Fibroblast of skin of right quadriceps (primary cell): ENCODE data around the gene EBF3.

Experiments used
- DNase-seq: peaks from one replicate; pipeline ENCODE4 v3.0.0-alpha.2; 2013

EBF3 gene

DNA sequence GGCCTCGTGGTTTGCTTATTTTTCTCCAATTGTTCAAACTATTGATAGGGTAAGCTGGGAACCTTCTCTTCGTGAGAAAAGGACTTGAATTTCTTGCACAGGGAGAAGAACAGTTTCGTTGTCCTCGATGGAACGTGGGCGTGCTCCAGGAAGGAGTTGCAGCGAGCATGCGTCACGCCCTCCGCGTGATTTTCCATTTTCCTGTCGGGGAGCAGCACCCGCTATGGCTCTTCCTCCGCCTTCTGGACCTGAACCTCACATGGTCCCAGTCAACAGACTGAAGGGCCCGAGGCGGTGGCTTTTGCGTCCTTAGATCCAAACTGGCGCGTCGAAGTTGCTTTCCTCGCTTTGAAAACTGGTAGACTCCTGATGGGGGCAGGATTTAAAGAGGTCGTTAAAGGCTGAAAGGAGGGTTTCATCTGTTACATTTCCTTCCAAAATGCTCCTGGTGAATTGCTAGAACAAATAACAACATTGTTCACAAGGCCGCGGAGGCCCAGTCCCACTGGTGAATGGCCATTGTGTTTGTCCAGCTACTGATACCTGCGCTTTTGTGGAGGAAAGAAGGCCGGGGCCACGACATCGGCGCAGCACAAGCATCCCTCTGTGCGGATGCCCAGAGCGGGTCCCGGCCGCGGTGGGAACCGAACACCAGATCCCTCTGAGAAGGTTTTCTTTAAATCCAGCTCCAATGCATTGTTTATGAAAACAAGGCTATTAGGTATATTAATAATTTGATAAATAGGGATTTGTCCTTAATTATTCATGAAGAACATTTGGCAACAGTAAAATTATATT, 75.9 kb downstream of the EBF3 start:
- no peak for DNase-seq

DNA sequence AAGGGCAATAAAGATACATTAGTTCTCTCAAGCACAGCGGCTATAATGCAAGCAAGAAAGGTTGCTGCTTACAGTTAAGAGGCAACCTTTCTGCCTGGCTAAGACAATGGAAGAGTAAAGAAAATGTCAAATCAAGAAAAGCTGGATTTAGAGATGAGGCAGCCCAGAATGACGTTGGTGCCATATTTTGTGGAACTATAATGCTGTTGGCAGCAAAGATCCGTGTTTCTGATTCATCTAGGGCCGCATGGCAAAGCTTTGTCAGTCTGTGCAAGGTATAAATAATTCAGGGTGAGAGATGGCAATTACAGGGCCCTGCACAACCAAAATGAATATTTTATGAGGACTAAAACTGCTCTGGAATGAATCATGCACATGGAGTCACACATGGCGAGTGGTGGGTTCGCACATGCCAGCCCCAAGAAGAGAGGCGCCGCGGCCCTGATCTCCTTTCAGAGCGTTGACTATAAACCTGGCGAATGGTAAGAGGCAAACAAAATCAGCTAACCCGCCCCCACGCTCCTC, 76.6 kb downstream of the EBF3 start:
- no peak for DNase-seq

DNA sequence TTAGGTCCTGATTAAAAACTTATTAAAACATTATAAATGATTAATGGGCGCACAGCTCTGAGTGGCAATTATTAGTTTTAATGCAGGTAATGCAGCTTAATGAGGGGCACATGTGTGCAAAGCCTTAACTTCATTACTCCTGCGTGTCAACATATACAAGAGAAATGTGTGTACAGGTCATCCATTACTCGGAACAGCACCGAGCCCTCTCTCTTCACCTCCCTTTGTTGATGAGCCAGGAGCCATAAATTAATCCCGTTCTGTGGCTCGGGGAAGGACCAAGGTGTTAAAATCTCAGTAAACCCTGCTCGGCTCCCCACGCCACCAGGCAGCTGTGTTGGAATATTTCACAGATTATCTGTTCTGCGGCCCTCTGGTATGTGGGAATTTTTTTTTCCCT, 77.8 kb downstream of the EBF3 start:
- DNase-seq: no peak

DNA sequence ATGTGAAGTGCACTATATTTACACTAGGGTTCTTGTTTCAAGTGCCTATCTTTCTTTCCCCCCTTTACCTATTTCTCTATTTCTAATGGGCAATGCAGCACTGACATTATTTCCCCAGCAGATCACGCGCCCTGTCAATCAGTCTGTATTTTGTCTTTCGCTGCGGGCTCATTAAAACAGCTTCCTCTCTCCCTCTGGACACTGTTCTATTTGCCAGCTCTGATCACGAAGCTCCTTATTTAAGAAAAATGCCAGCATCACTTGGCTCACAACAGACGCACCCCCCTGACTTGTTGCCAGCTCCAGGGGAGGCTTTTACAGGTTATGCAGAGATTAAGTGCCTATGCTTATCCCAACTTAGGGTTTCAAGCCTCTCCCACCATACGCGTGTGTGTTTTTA, 78.5 kb downstream of the EBF3 start:
- no peak for DNase-seq

DNA sequence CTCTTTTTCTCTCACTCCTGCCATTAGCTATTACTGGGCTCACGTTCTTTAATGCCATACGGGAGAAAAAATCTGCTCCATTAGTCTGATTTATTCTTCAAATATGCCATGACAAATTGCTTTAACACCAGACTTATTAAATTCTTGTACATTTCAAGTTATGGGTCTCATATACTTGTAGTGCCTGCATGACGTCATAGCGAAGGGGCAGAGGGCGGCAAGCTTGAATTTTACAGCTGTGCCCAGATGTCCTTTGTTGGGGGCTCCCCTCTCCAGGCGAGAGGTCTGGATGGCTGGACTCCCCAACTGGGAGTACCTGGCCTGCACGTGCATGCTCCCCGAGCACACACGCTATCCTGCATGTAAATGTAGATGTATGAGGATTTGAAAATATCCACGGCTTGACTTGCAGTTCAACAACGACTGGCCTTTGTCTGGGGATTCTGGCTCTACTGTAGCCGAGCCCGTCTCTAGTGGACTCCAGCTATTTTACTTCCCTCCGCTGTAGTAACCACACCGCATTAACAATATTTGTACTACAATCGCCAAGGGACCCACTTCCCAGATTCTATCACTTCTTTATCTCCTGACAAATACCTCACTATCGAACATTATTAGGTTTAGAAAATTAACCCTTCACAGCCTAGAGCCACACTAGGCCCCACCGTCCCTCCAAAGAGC, 79.5 kb downstream of the EBF3 start:
- no peak for DNase-seq

DNA sequence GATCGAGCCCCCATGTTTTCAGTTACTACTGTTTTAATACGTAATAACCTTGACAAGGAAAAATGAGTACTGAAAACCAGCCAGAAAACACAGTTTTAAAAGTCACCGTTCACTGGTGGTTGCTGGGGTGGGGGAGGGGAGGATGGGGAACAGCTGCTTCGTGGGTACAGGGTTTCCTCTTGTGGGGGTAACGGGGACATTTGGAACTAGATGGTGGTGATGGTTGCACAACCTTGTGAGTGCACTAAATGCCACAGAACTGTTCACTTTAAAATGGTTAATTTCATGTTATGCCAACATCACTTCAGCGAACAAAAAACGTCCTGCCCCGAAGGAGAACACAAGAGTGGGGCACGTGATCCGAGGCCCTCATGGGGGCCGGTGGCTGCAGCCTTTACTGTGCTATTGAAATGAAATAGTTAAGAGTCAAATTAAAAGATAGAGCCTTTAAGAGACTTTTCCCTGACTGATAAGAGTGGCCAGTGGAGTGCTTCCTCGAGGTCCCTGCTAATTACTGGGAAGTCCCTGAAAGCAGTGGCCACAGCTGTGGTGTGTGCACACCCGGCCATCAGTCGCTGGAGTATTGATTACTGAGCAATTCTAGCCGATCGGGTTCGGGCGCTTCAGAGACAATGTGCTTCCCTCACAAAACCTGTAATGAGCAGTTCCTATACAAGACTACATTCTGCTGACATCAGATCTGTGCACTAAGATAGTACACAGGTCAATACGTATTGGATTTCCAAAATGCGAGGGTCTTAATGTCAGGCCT, 80.3 kb downstream of the EBF3 start:
- no peak for DNase-seq

DNA sequence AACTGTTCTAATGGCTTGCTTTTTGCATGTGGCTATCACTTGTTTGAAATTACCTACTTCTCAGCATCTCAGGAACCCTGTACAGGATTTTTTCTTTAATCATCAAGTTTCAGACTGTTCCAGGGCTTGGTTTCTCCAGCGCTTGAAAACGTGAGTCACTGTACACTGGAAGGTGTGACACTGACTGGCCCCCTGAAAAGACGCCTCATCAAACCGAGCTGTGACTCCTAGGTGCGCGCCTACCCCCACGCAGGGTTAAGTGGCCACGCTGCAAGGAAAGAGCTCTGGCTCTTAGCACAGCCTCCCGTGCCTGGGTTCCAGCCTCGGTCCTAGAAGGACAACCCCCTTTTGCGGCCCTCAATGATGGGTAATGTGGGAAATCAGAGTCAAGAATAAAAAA, 81.0 kb downstream of the EBF3 start:
- DNase-seq: no peak

DNA sequence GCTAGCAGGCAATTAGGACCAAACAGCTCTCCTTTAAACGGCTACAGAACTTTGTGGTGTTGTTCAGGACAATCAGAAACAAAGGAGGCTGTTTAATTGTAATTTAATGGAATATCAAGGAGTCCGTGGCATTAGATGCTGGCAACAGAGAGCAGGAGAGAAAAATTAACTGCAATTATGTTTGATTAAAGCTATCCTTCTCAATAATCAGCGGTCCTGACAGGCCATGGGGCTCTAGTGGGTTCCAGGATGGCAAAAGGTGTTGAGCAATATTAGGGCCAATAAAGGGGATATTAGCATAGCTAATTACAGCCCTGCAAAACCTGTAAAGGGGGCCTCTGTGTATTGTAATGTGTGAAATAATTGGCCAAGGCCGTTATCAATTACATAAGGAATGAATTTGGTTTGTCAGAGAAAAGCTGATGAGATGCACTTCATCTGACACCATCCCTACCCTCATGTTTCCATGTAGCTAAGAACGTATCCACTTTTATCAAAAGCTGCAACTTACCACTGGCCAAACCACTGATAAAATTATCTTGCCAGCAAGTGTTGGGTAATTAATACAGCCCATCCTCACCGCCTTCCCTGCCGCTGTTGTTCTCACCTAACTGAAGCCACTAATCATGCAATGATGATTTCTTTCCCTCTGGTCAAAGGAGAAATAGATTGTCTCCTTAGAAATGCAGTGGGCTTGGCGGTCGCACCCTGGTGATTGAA, 81.6 kb downstream of the EBF3 start:
- DNase-seq: no peak

DNA sequence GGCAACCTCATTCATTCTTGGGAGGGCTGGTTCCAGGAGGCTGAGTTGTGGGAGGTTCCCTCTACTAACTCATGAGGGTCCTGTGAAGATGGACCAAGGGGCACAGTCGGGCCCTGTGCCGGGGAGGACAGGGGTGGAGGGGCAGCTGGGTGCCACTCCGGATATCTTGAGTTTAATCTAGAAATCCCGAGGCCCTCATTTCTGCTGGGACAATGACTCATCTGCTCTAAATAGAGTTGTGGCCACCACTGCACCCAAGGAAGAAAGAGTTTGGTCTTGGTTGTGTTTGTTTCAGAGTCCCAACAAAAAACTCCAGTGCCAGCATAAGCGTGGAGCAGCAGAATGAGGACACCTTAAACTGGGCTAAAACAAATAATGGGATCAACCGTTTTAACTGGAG, 82.4 kb downstream of the EBF3 start:
- DNase-seq: no peak

DNA sequence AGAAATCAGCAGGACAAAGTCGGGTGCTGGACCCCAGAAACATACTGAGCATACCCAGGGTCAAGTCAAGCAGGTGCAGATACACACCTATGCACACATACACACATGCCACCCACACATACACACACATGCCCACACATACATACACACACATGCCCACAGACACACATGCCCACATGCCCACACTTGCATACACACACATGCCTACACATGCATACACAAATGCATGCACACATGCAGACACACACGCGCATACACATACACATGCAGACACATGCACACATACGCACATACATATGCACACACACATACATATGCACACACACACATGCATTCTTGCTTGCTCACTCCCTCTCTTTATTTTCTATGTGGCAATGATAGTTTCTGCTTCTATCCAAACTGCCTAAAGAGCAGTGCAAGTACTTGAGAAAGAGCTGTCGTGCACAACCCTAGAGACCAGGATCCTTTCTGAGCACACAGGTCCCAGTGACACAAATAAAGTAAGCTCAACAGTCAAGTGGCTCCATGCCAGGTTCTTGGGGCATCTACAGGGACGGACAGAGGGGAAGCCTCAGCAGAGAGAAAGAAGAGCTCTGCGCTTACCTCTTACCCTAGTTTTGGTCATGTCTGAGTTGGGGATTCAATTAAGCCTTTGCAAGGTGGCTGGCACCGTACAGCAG, 83.7 kb downstream of the EBF3 start:
- no peak for DNase-seq

DNA sequence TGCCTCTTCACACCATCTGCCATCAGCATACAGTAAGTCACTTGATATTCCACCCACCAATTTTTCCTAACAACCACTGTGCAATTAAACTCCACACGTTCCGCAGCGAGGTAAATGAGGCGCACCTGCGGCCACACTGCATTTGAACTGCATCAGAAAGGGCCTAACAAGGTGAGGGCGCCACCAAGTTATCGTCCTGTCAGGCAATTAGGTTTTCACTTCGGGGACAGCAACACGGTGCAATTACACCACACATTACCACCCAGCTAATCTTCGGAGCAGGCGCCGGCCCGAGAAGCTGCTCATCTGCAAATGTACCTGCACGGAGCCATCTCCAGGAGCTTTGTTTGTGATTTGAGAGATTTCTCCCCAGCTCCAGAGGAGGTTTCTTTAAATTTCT, 84.4 kb downstream of the EBF3 start:
- DNase-seq: no peak

DNA sequence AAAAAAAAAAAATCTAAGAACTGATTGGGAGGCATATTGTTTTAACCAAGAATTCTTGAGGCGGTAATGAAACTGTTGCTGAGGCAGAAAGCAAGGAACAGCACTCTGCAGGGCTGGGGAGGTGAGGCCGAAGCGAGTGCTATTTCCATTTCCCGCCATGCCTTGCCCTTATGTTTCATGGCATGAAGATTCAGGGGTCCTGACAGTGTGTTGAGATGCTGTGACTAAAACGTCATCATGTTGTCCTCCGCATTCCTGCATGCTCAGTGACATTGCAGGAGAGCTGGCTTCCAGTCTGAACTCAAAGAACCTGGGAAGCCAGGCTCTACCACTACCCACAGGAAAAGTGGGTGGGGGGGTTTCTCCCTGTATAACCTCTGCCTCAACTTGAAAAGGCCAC, 85.2 kb downstream of the EBF3 start:
- DNase-seq: no peak

DNA sequence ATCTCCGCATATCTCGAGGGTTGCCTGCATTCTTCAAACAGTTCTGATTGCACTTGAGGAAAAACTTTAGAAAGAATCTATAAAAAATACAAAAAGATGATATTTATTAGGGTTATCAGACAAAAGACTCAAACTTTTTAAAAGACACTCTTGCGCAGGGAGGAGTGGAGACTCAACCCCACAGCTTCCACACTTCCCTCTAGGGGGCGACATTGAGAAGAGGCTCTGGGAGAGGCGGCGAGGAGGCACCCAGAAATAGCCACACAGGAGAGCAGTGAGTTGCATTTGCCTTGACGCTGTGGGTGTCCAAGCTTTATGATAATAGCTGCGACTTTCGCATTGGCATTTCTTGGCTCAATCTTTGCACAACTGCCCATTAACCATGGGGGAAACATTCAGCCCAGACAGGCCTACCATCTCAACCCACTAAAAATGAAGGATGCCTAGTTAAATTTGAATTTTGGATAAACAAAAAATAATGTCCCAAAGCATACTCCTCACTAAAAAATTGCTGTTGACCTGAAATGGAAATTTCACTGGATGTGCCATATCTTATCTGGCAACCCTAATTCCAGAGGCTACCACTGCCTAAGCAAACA, 86.2 kb downstream of the EBF3 start:
- DNase-seq: no peak

DNA sequence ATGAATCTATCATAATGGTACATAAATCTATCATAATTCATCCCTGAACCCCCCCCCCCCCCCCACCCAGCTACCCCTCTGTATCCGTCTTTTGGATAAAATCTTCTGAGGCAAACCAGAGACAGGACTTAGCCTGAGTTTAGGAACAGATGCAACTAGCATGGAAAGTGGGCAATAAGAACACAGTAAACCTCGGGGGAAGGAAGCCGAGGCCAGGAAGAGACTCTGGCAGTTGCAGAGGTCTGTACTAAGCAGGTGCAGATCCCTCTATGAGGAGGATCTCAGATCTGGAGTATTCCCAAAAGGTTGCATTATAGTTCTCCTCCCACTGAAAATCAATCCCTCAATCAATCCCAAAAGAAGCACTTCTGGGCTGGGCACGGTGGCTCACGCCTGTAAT, 87.2 kb downstream of the EBF3 start:
- no peak for DNase-seq

DNA sequence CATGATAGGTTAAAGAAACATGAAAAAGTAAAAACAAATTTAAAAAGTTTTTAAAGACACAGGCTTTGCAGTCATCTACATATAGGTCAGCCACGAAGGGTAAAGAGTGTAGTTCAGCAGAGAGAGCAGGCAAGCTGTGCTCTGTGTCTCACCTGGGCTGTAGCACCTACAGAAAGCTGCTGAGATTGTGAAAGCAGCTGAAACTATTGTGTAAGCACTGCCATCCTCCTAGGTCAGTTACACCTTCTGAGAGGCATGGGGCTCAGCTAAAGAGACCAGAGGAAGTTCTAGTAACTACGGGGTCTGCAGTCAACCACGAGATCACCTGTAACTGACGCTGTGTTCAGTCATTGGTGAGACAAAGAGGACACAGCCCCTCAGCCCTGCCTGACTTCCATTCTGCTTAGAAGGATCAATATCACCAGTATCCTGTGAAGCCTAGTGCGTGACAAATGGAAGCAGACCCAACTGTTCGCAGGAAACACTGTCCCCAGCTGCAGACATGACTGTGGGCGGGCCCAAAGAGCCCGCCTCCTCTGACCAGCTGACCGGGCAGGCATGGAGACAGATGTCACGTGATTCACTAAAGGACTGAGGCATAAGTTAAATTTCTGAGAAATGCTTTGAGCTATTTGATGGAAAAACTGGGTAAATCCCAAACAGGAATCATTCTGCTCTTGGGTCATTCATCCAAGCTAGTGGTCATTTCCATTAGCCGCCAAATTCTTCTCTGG, 87.9 kb downstream of the EBF3 start:
- DNase-seq: no peak

DNA sequence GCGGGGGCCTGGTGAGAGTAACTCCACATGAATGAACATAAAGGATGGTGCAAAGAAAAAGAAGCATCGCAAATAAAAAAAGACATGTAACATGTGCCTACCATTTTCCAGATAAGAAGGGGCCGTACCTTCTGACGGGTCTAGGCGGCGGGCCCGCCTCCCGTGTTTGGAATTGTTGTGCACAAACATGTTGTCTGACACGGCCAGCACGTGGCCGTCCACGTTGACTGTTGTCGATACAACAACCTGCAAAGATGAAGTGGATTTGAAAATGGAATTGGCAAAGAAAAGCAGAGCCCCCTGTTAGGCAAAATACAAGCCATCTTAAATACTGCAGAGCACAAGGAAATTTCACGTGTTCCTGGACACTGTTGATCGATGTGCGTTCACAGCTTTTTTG, 90.7 kb downstream of the EBF3 start:
- DNase-seq: no peak

DNA sequence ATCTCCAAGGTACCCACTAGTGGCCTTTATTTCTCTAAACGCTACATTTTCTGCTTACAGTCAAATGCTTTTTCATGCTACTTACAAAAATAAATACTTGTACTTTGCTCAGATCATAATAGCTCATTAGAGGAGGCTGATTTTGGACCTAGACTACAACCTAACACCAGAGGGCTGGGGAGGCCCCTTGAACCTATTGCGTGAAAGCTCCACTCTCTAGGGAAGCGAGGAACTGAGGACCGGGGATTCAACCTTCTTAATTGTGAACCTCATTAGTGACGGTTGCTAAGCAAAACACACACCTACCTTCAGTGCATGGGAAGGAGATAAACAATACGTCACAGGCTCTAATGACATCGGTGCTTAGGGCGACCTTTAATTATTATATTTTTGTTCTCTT, 92.1 kb downstream of the EBF3 start:
- no peak for DNase-seq

DNA sequence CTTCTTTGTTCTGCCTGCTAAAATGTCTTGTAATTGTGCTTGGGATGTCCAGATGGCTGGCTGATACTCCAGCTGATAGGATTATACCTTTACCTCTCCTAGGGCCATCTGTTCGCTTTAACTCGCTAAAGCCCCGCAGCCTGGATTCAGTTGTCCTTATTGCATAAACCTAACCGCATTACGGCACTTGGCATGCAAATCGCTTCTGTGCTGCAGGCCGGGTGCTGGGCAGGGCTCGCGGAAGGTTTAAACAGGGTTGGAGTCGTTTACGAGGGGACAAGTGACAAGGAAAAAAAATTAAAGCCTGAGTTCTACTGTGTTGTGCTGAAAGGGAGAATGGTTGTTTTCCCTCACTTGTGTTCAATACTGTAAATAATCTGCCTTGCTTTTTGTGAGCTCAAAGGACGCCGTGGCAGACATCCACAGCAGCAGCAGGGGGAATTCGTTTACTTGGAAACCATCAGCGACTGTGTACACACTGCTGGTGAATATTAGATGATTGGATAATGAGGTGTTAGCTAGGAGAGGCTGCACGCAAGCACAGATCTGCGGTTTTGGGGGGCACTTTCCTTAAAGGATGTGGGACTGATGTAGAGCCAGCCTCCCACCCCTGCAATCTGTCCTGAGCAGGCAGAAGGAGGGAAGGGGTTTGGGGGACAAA, 93.0 kb downstream of the EBF3 start:
- peak; percentile 14 for DNase-seq

DNA sequence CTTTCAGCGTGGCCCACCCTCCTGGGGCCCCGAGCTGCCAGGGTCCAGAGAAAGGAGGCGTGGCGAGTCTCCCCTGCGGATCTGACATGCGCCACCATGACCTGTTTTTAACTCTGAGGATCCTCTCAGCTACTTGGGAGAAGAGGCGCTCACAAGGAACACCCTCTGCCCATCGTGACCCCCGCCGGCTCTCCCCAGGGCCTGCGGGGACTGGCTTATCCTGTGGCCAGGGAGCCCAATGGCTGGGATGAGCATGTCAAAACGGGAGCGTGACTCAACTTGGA, 93.7 kb downstream of the EBF3 start:
- no peak for DNase-seq

DNA sequence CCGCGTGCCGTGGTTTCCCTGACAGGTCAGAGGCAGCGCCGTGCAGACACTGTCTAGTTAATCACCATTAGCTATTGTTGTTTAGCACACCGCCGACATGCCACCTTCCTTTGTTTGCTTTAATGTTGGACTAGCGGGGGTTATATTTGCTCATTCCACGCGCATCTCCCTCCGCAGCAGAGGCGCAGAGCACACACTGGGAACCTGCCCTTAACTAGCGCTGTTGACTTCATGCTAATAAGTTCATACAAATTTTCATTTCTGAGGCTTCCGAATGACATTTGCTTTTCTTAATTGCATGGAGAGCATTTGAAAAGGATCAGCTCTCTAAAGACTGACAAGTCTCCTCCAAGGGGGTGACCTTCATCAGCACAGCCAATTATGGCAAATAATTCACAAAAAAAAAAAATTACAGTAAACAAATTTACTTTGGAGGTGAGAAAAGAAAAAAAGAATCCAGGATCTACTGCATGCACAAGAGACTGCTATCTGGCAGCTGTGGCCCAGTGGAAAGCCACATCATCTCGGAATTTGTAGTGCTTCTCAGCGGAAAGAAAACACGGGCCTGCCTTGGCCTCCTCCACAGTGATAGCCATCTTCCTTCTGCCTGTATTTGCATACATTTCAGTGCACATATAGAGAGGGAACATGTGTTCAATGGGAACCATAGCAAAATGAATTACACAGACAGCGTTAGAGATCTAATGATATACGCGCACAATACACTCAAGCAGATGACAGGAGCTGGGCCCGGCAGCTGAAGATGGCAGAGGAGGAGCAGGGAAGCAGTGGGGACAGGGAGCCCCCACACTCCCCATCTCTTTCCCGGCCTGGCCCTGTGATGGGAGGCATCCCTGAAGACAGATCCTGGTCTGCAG, 94.2 kb downstream of the EBF3 start:
- no peak for DNase-seq
